Activated T-helper 1 cell treated with anti-CD3 and anti-CD28 coated beads, Interleukin-2, amount 50 U/mL, for 16 hours (primary cell): Measurements from ENCODE around the gene GPR141.

Experiments
- DNase-seq, 2 donors: peaks; one replicate each; pipeline ENCODE4 v3.0.0-alpha.2; 2020; ENCODE audit warnings: low read depth in 1 of 2, low spot score in 1 of 2

The GPR141 gene

GRCh38 chr7:37732253-37732652, 48.7 kb downstream of the GPR141 start:
- no peak for DNase-seq

DNA sequence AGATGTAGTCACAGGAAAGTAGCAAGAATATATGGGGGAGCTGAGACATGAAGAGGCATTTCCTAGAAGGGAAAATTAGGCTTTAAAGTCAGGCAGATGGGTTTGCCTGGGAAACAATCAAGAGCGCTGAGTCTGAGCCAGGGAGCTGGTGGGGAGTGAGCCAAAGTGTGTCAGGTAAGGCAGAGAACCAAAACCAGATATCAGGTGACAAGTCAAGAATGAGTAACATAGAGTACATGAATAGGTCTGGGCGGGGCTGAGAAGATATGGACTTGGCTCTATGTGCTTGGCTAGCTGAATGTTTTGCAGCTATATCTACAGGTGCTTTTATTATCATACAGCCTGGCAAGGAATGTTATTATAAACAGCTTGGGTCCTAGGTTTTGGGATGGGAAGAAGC, 49.3 kb downstream of the GPR141 start:
- DNase-seq = no peak

DNA sequence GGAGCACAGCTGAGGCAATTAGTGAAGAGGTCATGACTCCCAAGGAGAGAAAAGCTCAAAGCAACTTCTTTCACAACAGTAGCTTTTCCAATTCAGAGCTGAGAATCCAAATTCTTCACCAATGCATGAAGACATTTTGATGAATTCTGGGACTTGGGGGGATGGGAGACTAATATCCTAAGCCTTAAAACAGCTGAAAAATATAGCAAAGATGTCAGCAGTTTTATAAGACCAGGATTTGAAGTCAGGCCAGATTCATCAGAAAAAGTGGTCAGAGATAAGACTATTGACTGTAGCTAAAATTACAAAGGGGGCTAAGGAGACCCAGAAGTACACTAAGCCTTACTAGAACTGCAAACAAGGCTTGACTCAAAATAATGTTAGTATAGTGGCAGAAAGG, 51.6 kb downstream of the GPR141 start:
- no peak for DNase-seq

DNA sequence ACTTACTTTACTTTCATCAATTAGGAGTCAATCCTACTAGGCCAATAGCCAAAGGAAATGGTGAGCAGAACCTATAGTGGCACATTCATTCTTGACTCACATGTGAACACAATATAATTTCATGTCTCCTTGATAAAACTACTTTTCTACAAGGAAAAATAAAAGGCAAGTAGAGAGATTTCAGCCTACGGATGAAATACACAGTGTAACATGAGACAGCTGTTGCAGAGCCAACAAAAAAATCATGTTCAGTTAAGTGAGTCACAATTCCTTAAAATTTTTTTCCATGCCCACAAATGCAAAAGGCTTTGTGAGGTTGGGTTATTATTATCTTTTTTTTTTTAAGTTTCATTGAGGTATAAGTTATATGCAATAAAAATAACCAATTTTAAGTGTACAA, 54.8 kb downstream of the GPR141 start:
- DNase-seq = no peak

DNA sequence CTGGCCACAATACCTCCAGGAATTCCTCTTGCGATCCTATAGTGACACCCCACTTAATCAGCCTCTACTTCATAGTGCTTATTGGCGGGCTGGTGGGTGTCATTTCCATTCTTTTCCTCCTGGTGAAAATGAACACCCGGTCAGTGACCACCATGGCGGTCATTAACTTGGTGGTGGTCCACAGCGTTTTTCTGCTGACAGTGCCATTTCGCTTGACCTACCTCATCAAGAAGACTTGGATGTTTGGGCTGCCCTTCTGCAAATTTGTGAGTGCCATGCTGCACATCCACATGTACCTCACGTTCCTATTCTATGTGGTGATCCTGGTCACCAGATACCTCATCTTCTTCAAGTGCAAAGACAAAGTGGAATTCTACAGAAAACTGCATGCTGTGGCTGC, 56.8 kb downstream of the GPR141 start:
- no peak for DNase-seq

GRCh38 chr7:37741776-37742175, 58.2 kb downstream of the GPR141 start:
- no peak for DNase-seq

DNA sequence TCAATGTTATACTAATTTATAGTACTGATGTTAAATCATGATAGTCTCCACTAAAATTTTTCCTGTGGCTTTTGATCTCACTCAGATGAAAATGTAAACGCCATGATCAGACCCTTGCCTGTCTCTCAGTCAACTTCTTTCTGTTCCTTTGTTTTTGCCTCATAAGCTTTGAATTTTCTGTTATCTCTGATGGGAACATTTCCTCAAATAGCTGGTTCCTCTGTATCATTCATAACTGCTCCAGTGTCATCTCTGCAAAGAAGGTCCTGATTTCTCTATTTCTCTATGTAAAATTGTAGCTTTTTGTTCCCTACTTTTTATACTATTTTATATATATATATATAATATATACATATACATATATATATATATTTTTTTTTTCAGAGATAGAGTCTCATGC, 67.5 kb downstream of the GPR141 start:
- no peak for DNase-seq

DNA sequence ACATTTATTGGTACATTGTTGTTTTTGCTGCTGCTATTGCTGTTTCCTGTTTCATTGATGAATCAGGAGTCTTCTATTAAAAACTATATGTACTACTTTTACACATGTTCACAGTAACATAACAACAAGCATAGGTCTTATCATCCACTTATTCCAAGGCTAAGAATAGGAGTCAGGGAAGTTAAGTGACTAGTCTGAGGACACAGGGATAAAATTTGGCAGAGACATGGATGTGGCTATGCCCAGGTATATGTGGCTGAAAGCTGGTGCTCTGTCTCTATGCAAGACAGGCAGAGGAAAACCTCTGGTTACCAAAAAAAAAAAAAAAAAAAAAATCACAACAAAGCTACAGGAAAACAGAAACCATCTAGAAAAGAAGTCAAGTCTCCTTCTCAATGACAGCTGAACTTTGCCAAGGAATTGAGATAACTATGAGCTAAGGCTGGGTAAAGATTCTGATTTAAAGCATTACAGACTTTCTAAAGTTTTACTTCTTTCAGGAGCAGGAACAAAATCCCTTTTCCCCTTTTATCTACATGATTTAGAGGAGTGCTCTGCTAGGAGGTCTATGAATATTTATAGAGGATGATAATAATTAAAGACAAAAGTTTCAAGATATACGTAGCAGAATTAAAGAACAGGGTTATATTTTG, 70.0 kb downstream of the GPR141 start:
- no peak for DNase-seq

DNA sequence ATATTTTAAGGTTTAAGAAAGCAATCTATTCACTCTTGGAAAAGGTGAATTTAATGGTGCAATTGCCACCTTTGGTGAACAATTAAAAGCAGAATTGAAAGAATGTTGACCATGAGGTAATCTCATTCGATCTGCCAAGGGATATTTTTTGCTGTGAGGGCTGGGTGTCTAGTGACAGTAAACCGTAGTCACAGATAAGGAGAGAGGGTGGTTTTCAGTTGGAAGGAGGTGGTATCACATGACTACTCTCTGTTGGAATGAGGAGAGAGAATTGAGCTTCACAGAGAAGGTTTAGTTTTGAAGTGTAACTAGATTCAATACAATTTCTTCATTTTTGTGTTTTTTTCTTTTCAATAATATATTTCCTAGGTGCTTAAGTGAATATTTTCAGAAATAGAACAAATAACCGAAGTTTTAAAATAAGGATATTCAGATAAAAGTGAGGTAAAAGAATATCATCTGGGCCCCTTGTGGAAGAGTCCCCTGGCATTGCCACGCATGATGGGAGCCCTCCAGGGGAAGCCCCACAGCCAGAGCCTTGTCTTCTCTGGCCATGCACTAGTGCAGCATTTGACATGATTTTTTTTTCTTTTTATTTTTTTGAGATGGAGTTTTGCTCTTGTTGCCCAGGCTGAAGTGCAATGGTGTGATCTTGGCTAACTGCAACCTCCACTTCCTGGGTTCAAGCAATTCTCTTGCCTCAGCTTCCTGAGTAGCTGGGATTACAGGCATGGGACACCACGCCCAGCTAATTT, 73.4 kb downstream of the GPR141 start:
- no peak for DNase-seq

- DNase-seq = no peak
These were observed 74.0 kb downstream of the GPR141 start for GRCh38 chr7:37757563-37757962.

GRCh38 chr7:37758501-37759045, 75.0 kb downstream of the GPR141 start:
- no peak for DNase-seq

DNA sequence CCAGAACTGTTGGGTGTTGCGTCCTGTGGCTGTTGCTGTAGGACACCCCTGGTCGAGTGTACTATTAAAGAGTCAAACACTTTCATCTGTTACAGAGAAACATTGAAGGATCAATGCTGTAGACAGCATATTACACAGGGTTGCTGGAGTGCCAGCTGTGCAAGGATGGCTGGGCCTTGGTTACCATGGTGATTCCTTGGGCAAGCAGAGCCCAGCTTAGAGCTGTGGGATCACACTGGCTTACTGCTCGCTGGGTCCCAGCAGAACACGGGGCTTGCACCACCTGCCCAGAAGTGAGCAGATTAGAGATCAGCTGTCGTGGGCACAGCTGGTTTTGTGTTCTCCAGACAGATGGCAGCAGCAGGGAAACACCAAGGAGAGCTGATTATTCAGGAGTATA, 76.0 kb downstream of the GPR141 start:
- DNase-seq = no peak

- DNase-seq = no peak
These were observed 81.9 kb downstream of the GPR141 start for GRCh38 chr7:37765421-37765829.

DNA sequence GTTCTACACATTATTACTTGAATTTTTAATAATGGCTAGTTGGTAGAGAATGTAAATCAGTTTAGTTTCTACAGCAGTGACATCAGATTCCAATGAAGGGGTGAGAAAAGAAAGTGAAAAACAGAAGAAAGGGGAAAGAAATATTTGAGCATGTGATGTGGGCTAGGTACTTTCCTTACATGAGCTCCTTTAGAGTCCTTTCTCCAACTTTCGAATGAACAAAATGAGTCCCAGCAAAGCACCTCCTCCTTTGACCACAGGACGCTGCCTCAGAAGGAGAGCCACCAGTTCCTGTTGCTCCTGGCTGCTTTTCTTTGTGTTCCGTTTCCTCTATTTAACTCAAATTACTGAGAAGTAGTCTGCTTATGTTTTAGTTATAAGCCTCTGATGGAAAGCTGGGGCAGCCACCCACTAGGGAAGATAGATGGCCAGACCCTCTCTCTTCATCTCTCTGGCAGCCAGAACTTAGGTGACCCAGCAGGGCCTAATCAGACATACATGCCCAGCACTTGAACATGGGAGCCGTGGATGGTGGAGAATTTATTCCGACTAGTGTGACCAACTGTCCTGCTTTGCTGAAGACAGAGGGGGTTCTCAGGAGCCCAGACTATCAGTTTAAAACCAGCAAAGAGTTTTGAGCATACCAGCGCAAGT, 82.4 kb downstream of the GPR141 start:
- no peak for DNase-seq

DNA sequence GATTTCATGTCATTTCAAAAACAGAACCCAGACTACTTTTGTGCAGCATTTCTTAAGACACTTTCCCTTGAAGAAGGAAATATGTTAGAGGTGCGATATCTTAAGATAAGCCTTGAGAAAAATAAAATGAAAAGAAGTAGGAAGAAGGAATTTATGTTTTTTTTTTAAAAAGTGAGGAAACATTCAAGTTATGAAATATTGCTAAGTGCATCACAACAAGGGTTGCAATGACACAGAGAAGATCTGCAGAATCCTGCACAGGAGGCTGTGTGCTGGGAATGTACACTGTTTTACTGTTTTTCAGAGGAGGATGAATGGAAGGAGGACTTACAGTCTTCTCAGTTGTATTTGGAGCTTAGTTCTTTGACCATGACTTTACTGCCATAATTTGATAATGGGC, 85.0 kb downstream of the GPR141 start:
- no peak for DNase-seq

- no peak for DNase-seq
These were observed 85.7 kb downstream of the GPR141 start for GRCh38 chr7:37769291-37769690.

GRCh38 chr7:37769726-37770125, 86.2 kb downstream of the GPR141 start:
- no peak for DNase-seq

DNA sequence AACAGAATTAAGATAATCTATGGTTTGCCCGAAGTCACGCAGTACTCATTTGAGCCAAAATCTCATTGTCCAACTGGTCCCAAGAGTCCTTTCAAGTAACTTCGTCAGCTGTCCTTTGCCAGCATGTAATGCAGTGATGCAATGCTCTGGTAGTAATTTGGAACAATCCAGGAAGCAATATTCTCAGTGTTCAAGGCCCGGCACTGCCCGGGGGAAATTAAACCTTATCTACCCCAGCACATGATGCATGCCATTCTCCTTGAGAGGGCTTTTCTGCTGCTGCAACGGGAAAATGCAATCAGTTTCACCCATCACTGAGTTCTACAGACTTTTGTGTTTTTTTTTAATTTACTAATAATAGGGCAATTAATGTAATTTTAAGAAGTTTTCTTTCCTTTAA, 87.3 kb downstream of the GPR141 start:
- no peak for DNase-seq

DNA sequence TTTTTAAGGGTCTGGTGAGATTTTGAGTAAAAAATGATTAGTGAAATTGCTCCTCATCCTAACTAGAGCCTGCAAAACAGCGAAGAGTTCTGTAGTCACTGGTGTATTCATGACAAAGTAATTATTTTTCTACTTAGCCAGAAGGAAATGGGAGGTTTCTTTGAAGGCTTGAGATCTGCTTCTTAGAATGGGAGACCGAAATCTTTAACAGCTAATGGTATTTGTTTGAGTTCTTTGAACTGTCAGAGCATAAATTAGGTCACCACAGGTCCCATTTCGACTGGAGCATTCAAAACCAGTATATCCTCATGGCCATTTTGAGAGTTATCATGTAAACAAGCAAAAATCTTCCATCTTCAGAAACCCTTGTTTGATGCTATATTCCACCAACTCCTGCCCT, 87.8 kb downstream of the GPR141 start:
- DNase-seq = no peak

- no peak for DNase-seq
These were observed 88.2 kb downstream of the GPR141 start for GRCh38 chr7:37771801-37772200.

GRCh38 chr7:37775921-37776320, 92.4 kb downstream of the GPR141 start:
- no peak for DNase-seq

- DNase-seq = no peak
These were observed 97.6 kb downstream of the GPR141 start for GRCh38 chr7:37781156-37781555.
